Epithelial cell of proximal tubule (primary cell): ENCODE measurements around the gene HOXB5. TPM values are rescaled to one million over a fixed set of nuclear protein-coding genes. Genes with fewer than 3 reads are reported as not detected.

Experiments used
- DNase-seq: peaks from one replicate; pipeline ENCODE4 v3.0.0-alpha.2; 2011; ENCODE audit warnings: low read depth
- H3K4me3 ChIP-seq: 2 replicates; pipeline ENCODE4 v1.5.1; 2011; ENCODE audit warnings: low read depth, mild to moderate bottlenecking, low read length
- total RNA-seq: library from RNA; depleted of rRNA; stranded (reverse); fragments of >200 nt; gene quantifications from 2 replicates; pipeline ENCODE4 v1.2.3, GENCODE V29; 2015
- TF ChIP-seq, protein P1 (sequence below): conservative IDR thresholded peaks from 2 replicates; pipeline ENCODE4 v1.5.1; 2012; ENCODE audit warnings: low read depth, mild to moderate bottlenecking, low read length

HOXB5 gene
- total RNA-seq, 1 donor from 2014 or later, result 5.5 TPM

- peak overlapping the region; percentile 74 for H3K4me3 ChIP-seq
- TF ChIP-seq, protein P1, sequence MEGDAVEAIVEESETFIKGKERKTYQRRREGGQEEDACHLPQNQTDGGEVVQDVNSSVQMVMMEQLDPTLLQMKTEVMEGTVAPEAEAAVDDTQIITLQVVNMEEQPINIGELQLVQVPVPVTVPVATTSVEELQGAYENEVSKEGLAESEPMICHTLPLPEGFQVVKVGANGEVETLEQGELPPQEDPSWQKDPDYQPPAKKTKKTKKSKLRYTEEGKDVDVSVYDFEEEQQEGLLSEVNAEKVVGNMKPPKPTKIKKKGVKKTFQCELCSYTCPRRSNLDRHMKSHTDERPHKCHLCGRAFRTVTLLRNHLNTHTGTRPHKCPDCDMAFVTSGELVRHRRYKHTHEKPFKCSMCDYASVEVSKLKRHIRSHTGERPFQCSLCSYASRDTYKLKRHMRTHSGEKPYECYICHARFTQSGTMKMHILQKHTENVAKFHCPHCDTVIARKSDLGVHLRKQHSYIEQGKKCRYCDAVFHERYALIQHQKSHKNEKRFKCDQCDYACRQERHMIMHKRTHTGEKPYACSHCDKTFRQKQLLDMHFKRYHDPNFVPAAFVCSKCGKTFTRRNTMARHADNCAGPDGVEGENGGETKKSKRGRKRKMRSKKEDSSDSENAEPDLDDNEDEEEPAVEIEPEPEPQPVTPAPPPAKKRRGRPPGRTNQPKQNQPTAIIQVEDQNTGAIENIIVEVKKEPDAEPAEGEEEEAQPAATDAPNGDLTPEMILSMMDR, result no peak
- DNase-seq, result no peak
Measured at GRCh38 chr17:48577330-48577945, 16.1 kb downstream of the HOXB5 start.

- TF ChIP-seq, protein P1, result no peak
- peak overlapping the region; percentile 74 for H3K4me3 ChIP-seq
- DNase-seq, result no peak
Measured at GRCh38 chr17:48576479-48577309, 16.9 kb downstream of the HOXB5 start.

DNA sequence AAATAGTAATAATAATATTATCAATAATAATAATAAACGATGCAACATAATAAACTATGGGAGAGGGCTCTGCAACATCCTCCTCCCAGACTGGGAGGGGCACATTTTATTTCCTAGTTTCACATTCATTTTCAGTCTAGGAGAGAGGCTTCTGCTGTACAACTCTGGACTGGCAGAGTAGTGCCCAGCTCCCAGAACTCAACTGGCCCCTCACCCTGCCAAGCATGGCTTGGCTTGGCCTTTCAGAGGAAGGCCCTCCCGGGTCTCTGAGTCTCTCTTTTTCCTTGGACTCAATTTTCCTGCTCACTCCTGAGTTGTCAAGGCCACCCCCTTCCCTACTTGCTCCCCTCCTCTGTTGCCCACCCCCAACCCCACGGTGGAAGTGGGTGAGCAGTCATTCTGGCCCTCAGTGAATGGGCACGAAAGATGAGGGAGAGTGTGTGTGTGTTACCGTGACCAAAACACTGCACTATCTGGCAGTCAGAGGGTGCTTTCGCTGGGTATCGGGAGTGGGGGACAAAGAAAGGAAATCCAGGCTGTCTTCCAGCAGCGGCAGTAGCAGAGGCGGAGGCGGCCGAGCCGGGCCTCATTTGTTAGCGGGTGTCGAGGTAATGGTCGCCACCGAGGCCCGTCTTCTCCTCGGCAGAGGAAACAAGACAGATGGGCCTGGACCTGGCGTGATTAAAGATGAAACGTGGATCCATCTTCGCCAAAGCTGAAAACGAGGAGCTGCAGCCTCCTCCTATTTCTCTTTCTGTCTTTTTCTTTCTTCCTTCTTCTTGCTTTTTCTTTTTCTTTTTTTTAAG lies 17.7 kb downstream of the HOXB5 start:
- peak overlapping the region; percentile 23 for H3K4me3 ChIP-seq
- DNase-seq, result no peak
- TF ChIP-seq, protein P1, result no peak

DNA sequence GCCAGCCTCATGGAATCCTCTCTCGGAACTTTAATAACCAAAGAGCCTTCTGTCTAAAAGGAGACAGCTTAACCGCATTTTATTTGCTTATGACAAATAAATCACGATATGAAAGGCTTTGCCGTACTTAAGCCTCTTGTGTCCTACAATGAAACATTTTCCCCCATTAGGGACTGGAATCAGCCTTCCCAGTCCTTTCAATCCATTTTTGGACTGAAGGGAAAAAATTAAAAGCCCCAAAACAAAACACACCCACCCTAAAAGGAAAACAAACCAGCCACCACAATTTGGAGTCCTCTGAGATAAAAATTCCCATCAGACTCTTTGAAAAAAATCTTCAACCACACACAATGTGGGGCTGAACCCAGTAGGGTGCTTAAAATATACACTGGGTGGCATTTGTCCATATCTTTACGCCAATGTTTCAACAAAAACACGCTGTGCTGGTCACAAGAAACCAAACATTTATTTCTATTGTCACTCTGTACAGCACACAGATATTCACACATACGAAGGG lies 18.5 kb downstream of the HOXB5 start:
- peak overlapping the region; percentile 23 for H3K4me3 ChIP-seq
- DNase-seq, result no peak

DNA sequence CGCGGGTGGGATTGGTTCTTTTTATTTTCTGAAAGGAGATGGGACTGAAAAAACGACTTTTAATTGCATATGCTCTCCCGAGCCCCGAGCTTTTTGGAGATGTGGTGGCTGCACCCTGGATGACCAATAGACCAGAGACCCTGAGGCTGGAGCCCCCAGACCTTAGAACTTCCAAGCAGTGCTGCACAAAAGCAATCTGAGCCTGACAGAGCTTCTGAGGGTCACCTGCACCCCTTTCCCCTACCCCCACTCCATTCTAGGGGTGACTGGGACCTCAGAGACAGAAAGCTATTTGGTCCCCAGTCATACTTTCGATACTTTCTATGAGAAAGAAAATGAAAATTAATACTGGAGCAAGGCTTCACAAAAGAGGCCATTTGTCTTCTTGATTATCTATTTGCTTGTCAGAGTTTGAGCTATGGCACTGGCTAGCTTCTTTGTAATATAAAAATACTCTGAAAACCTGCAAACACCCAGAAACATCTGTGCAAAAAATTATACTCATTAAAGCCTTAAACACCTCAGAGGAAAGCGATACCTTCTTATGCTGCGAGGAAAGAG lies 19.0 kb downstream of the HOXB5 start:
- no peak for DNase-seq
- TF ChIP-seq, protein P1, result no peak
- peak overlapping the region; percentile 23 for H3K4me3 ChIP-seq

More for the DNA sequence above, 18.5 kb downstream of the HOXB5 start:
- TF ChIP-seq, protein P1, result no peak

DNA sequence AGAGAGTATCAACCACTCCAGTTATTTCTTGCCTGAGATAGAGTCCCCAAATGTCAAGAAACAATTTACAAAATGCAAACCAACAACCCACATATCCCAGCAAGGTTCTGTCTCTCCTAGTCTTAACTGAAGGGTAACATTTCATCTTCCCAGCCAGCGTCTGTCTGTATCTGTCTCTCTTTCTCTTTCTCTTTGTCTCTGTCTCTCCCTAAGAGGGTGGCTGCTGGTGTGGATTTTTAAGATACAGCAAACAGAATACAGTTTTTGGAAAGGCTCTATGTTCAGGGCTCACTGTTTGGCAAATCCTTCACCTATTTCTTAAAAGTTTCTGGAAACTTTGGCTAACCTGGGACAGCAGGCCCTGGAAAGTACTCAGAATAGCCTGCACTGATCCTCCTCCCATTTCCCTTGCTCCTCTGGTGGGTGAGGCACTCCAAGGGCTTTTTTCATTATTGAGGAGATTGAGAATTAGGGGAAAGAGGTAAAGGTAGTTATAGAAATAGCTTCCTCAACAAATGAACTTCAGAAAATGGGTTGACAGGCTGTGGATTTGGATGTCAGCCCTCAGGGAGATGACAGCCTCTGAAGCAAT lies 21.7 kb downstream of the HOXB5 start:
- TF ChIP-seq, protein P1, result no peak
- no peak for DNase-seq
- peak overlapping the region; percentile 43 for H3K4me3 ChIP-seq
